RWPE1 (cell line): ENCODE results near the gene LONP1.

Experiments
- CTCF ChIA-PET: fragments of 350-600 bp; sonication (Branson Sonifier 250); formaldehyde crosslinking; extraction: SDS; loops from one replicate; lab custom pipeline; 2021; lab: Yijun Ruan, JAX
- POLR2A ChIA-PET: fragments of 400-600 bp; formaldehyde crosslinking; extraction: SDS; loops from one replicate; lab custom pipeline; 2020; ENCODE audit warnings: antibody characterized with exemption; ENCODE audit not compliant: low non-redundant PET; lab: Yijun Ruan, JAX
- DNase-seq: peaks from one replicate; pipeline ENCODE4 v3.0.0; 2012; ENCODE audit warnings: low spot score
- H3K27ac ChIP-seq: fragments of 450-650 bp; 2 replicates; pipeline ENCODE4 v1.5.1; 2017
- CTCF ChIP-seq: fragments of 450-650 bp; conservative IDR thresholded peaks from 2 replicates; pipeline ENCODE4 v1.5.1; 2017; ENCODE audit warnings: low read depth, mild to moderate bottlenecking

LONP1 gene

GRCh38 chr19:5642204-5642603 lies 77.7 kb downstream of the LONP1 start:
- no peak for DNase-seq
- POLR2A ChIA-PET = no interaction called here
- CTCF ChIA-PET = no interaction called here
- no peak for TF ChIP-seq CTCF
- H3K27ac ChIP-seq = no peak overlapping the region
